HL-60 (cell line): ENCODE measurements around the gene KLK1.

Experiments
- DNase-seq, 2 experiments: peaks; one replicate each; pipeline ENCODE4 v3.0.0-alpha.2; 2010 to 2020; ENCODE audit warnings: low read depth in 1 of 2, low spot score in 1 of 2
- H3K27ac ChIP-seq: fragments of 250-450 bp; sonication (Bioruptor Pico); replicated peaks from 2 replicates; pipeline ENCODE4 v1.5.1; 2020; ENCODE audit warnings: mild to moderate bottlenecking, moderate library complexity
- H3K27me3 ChIP-seq: fragments of 250-450 bp; sonication (Bioruptor Pico); 2 replicates; pipeline ENCODE4 v1.5.1; 2021; ENCODE audit warnings: mild to moderate bottlenecking, moderate library complexity; ENCODE audit not compliant: insufficient read depth, poor library complexity, severe bottlenecking
- H3K4me3 ChIP-seq: replicated peaks from 2 replicates; pipeline ENCODE4 v1.5.1; 2011; ENCODE audit warnings: mild to moderate bottlenecking, control low read depth, low read length; ENCODE audit not compliant: insufficient read depth
- CTCF ChIP-seq: IDR thresholded peaks from one replicate; pipeline ENCODE4 v1.5.1; 2011; ENCODE audit warnings: low read length, control low read depth, inconsistent platforms; ENCODE audit not compliant: insufficient read depth
- GABPA ChIP-seq: IDR thresholded peaks from 2 replicates; pipeline ENCODE4 v1.6.1; 2012; ENCODE audit warnings: low read depth
- POLR2AphosphoS5 ChIP-seq: IDR thresholded peaks from 2 replicates; pipeline ENCODE4 v1.6.1; 2012; ENCODE audit warnings: low read depth
- SPI1 ChIP-seq: IDR thresholded peaks from 2 replicates; pipeline ENCODE4 v1.6.1; 2012; ENCODE audit warnings: low read depth, mild to moderate bottlenecking, borderline replicate concordance
- TF ChIP-seq, protein P1 (sequence below): IDR thresholded peaks from 2 replicates; pipeline ENCODE4 v1.6.1; 2012; ENCODE audit warnings: low read depth; ENCODE audit not compliant: insufficient replicate concordance

The KLK1 gene

DNA sequence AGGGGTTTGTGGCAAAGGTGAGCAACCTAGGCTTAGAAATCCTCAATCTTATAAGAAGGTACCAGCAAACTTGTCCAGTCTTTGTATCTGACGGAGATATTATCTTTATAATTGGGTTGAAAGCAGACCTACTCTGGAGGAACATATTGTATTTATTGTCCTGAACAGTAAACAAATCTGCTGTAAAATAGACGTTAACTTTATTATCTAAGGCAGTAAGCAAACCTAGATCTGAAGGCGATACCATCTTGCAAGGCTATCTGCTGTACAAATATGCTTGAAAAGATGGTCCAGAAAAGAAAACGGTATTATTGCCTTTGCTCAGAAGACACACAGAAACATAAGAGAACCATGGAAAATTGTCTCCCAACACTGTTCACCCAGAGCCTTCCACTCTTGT lies 45.9 kb upstream of the KLK1 start:
- TF ChIP-seq POLR2AphosphoS5 (no peak), GABPA (no peak), CTCF (no peak), SPI1 (no peak)
- TF ChIP-seq, protein P1, sequence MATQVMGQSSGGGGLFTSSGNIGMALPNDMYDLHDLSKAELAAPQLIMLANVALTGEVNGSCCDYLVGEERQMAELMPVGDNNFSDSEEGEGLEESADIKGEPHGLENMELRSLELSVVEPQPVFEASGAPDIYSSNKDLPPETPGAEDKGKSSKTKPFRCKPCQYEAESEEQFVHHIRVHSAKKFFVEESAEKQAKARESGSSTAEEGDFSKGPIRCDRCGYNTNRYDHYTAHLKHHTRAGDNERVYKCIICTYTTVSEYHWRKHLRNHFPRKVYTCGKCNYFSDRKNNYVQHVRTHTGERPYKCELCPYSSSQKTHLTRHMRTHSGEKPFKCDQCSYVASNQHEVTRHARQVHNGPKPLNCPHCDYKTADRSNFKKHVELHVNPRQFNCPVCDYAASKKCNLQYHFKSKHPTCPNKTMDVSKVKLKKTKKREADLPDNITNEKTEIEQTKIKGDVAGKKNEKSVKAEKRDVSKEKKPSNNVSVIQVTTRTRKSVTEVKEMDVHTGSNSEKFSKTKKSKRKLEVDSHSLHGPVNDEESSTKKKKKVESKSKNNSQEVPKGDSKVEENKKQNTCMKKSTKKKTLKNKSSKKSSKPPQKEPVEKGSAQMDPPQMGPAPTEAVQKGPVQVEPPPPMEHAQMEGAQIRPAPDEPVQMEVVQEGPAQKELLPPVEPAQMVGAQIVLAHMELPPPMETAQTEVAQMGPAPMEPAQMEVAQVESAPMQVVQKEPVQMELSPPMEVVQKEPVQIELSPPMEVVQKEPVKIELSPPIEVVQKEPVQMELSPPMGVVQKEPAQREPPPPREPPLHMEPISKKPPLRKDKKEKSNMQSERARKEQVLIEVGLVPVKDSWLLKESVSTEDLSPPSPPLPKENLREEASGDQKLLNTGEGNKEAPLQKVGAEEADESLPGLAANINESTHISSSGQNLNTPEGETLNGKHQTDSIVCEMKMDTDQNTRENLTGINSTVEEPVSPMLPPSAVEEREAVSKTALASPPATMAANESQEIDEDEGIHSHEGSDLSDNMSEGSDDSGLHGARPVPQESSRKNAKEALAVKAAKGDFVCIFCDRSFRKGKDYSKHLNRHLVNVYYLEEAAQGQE, result no peak
- Histone ChIP-seq H3K4me3 (no peak overlapping the region), H3K27ac (no peak overlapping the region), H3K27me3 (no peaks in the 10 kb centered on the region)
- no peak for DNase-seq

DNA sequence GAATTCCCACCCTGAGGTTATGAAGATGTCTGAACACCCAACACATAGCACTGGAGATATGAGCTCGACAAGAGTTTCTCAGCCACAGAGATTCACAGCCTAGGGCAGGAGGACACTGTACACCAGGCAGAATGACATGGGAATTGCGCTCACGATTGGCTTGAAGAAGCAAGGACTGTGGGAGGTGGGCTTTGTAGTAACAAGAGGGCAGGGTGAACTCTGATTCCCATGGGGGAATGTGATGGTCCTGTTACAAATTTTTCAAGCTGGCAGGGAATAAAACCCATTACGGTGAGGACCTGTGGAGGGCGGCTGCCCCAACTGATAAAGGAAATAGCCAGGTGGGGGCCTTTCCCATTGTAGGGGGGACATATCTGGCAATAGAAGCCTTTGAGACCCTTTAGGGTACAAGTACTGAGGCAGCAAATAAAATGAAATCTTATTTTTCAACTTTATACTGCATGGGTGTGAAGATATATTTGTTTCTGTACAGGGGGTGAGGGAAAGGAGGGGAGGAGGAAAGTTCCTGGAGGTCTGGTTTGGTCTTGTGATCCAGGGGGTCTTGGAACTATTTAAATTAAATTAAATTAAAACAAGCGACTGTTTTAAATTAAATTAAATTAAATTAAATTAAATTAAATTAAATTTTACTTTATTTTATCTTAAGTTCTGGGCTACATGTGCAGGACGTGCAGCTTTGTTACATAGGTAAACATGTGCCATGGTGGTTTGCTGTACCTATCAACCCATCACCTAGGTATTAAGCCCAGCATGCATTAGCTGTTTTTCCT lies 38.1 kb upstream of the KLK1 start:
- Histone ChIP-seq H3K27me3 (peaks cover 2% of the 10 kb centered on the region), H3K27ac (no peak overlapping the region), H3K4me3 (no peak overlapping the region)
- no peak for DNase-seq
- no peak for TF ChIP-seq GABPA
- TF ChIP-seq, protein P1, result no peak
- TF ChIP-seq SPI1, result no peak
- no peak for TF ChIP-seq CTCF
- no peak for TF ChIP-seq POLR2AphosphoS5

GRCh38 chr19:50861010-50861409 lies 37.4 kb upstream of the KLK1 start:
- Histone ChIP-seq H3K4me3 (no peak overlapping the region), H3K27me3 (peaks cover 2% of the 10 kb centered on the region)
- no peak for DNase-seq

More at GRCh38 chr19:50861010-50861409, 37.4 kb upstream of the KLK1 start:
- H3K27ac ChIP-seq, result no peak overlapping the region
- TF ChIP-seq SPI1 (no peak), POLR2AphosphoS5 (no peak), GABPA (no peak), CTCF (no peak)
- TF ChIP-seq, protein P1, result no peak
